HL-60 (cell line): ENCODE data around the gene ADAMTS3.

Experiments used
- DNase-seq, 2 experiments: peaks; one replicate each; pipeline ENCODE4 v3.0.0-alpha.2; 2010 to 2020; ENCODE audit warnings: low read depth in 1 of 2, low spot score in 1 of 2
- H3K27ac ChIP-seq: fragments of 250-450 bp; sonication (Bioruptor Pico); replicated peaks from 2 replicates; pipeline ENCODE4 v1.5.1; 2020; ENCODE audit warnings: mild to moderate bottlenecking, moderate library complexity
- H3K27me3 ChIP-seq: fragments of 250-450 bp; sonication (Bioruptor Pico); 2 replicates; pipeline ENCODE4 v1.5.1; 2021; ENCODE audit warnings: mild to moderate bottlenecking, moderate library complexity; ENCODE audit not compliant: insufficient read depth, poor library complexity, severe bottlenecking
- H3K4me3 ChIP-seq: replicated peaks from 2 replicates; pipeline ENCODE4 v1.5.1; 2011; ENCODE audit warnings: mild to moderate bottlenecking, control low read depth, low read length; ENCODE audit not compliant: insufficient read depth
- CTCF ChIP-seq: IDR thresholded peaks from one replicate; pipeline ENCODE4 v1.5.1; 2011; ENCODE audit warnings: low read length, control low read depth, inconsistent platforms; ENCODE audit not compliant: insufficient read depth
- GABPA ChIP-seq: IDR thresholded peaks from 2 replicates; pipeline ENCODE4 v1.6.1; 2012; ENCODE audit warnings: low read depth
- POLR2AphosphoS5 ChIP-seq: IDR thresholded peaks from 2 replicates; pipeline ENCODE4 v1.6.1; 2012; ENCODE audit warnings: low read depth
- REST ChIP-seq: IDR thresholded peaks from 2 replicates; pipeline ENCODE4 v1.6.1; 2012; ENCODE audit warnings: low read depth; ENCODE audit not compliant: insufficient replicate concordance
- SPI1 ChIP-seq: IDR thresholded peaks from 2 replicates; pipeline ENCODE4 v1.6.1; 2012; ENCODE audit warnings: low read depth, mild to moderate bottlenecking, borderline replicate concordance

Gene ADAMTS3

GRCh38 chr4:72446353-72447055 is 122.5 kb downstream of the ADAMTS3 start:
- DNase-seq, result no peak
- no peak overlapping the region for H3K27ac ChIP-seq
- H3K4me3 ChIP-seq, result no peak overlapping the region
- no peaks in the 10 kb centered on the region for H3K27me3 ChIP-seq
- no peak for TF ChIP-seq SPI1
- TF ChIP-seq CTCF, result no peak
- TF ChIP-seq REST, result no peak
- no peak for TF ChIP-seq POLR2AphosphoS5
- no peak for TF ChIP-seq GABPA

- no peak overlapping the region for H3K4me3 ChIP-seq
- no peak overlapping the region for H3K27ac ChIP-seq
- TF ChIP-seq POLR2AphosphoS5, result no peak
- no peak for TF ChIP-seq REST
- no peak for TF ChIP-seq SPI1
- no peak for TF ChIP-seq GABPA
- TF ChIP-seq CTCF, result no peak
- no peak for DNase-seq
- no peaks in the 10 kb centered on the region for H3K27me3 ChIP-seq
Observed at GRCh38 chr4:72444092-72444491, 124.9 kb downstream of the ADAMTS3 start.

GRCh38 chr4:72442715-72443114 is 126.3 kb downstream of the ADAMTS3 start:
- no peak overlapping the region for H3K27ac ChIP-seq
- TF ChIP-seq POLR2AphosphoS5, result no peak
- TF ChIP-seq CTCF, result no peak
- TF ChIP-seq SPI1, result no peak
- TF ChIP-seq GABPA, result no peak
- no peak for TF ChIP-seq REST

More at GRCh38 chr4:72442715-72443114, 126.3 kb downstream of the ADAMTS3 start:
- H3K27me3 ChIP-seq, result no peaks in the 10 kb centered on the region
- DNase-seq, result no peak
- no peak overlapping the region for H3K4me3 ChIP-seq
